Neuronal stem cell (in vitro differentiated cells): Measurements from ENCODE around the gene HS3ST6.

ENCODE experiments used
- DNase-seq: peaks from one replicate; pipeline ENCODE4 v3.0.0-alpha.2; 2013; ENCODE audit warnings: low spot score
- H2AFZ ChIP-seq: one replicate; pipeline ENCODE4 v1.6.1; 2013; ENCODE audit warnings: mild to moderate bottlenecking, low read length, inconsistent platforms
- H2AK5ac ChIP-seq: 2 replicates; pipeline ENCODE4 v1.6.1; 2013; ENCODE audit warnings: low read depth, mild to moderate bottlenecking, inconsistent platforms, low read length, moderate library complexity, mixed read lengths
- H2BK120ac ChIP-seq: 2 replicates; pipeline ENCODE4 v1.6.1; 2013; ENCODE audit warnings: low read depth, mild to moderate bottlenecking, inconsistent platforms, low read length, moderate library complexity, mixed read lengths
- H2BK12ac ChIP-seq: one replicate; pipeline ENCODE4 v1.6.1; 2013; ENCODE audit warnings: low read length, inconsistent platforms
- H2BK15ac ChIP-seq: 2 replicates; pipeline ENCODE4 v1.6.1; 2013; ENCODE audit warnings: mild to moderate bottlenecking, low read length, inconsistent platforms, mixed read lengths
- H2BK5ac ChIP-seq: one replicate; pipeline ENCODE4 v1.6.1; 2013; ENCODE audit warnings: inconsistent platforms, mild to moderate bottlenecking, low read length, moderate library complexity
- H3K14ac ChIP-seq: one replicate; pipeline ENCODE4 v1.6.1; 2013; ENCODE audit warnings: low read length, inconsistent platforms
- H3K18ac ChIP-seq: 2 replicates; pipeline ENCODE4 v1.6.1; 2013; ENCODE audit warnings: low read length, inconsistent platforms
- H3K23ac ChIP-seq: 2 replicates; pipeline ENCODE4 v1.6.1; 2013; ENCODE audit warnings: low read depth, mild to moderate bottlenecking, mixed read lengths, low read length, inconsistent platforms; ENCODE audit not compliant: poor library complexity
- H3K27ac ChIP-seq: replicated peaks from 3 replicates; pipeline ENCODE4 v1.5.1; 2013; ENCODE audit warnings: low read length, inconsistent platforms
- H3K27me3 ChIP-seq, 3 experiments: 2 replicates each; pipeline ENCODE4 v1.6.1; 2013; ENCODE audit warnings: low read length in 3 of 3, mild to moderate bottlenecking in 2 of 3, inconsistent platforms in 1 of 3, low read depth in 1 of 3, mixed read lengths in 1 of 3, moderate library complexity in 1 of 3; ENCODE audit not compliant: control insufficient read depth in 3 of 3, insufficient read depth in 3 of 3
- H3K36me3 ChIP-seq, 2 donors: replicated peaks in 1 of 2; 2 replicates each; pipeline ENCODE4 v1.6.1; 2013; ENCODE audit warnings: low read length in 2 of 2; ENCODE audit not compliant: control insufficient read depth in 2 of 2, insufficient read depth in 2 of 2
- H3K4ac ChIP-seq: 2 replicates; pipeline ENCODE4 v1.6.1; 2013; ENCODE audit warnings: inconsistent platforms, mild to moderate bottlenecking, low read length, moderate library complexity
- H3K4me1 ChIP-seq, 2 donors: 1 replicate in 1 of 2; 2 replicates in 1 of 2; pipeline ENCODE4 v1.6.1; 2013; ENCODE audit warnings: low read length in 2 of 2, low read depth in 1 of 2; ENCODE audit not compliant: control insufficient read depth in 2 of 2, insufficient read depth in 1 of 2
- H3K4me2 ChIP-seq: one replicate; pipeline ENCODE4 v1.6.1; 2013; ENCODE audit warnings: mild to moderate bottlenecking, low read length, inconsistent platforms; ENCODE audit not compliant: insufficient read depth, poor library complexity, severe bottlenecking
- H3K4me3 ChIP-seq, 2 donors: 2 replicates each; pipeline ENCODE4 v1.5.1; 2013; ENCODE audit warnings: low read length in 2 of 2, mild to moderate bottlenecking in 2 of 2, inconsistent platforms in 1 of 2, moderate library complexity in 1 of 2
- H3K79me1 ChIP-seq: one replicate; pipeline ENCODE4 v1.6.1; 2013; ENCODE audit warnings: low read depth, mild to moderate bottlenecking, inconsistent platforms, low read length, moderate library complexity
- H3K9ac ChIP-seq: one replicate; pipeline ENCODE4 v1.6.1; 2013; ENCODE audit warnings: mild to moderate bottlenecking, low read depth, low read length, inconsistent platforms; ENCODE audit not compliant: poor library complexity
- H3K9me3 ChIP-seq, 2 donors: replicated peaks in 1 of 2; 2 replicates each; pipeline versions ENCODE3 to v1.6.1; 2013; ENCODE audit warnings: low read length in 2 of 2, mild to moderate bottlenecking in 2 of 2, inconsistent platforms in 1 of 2, low read depth in 1 of 2, mixed read lengths in 1 of 2, moderate library complexity in 1 of 2; ENCODE audit not compliant: control insufficient read depth in 2 of 2, insufficient read depth in 1 of 2
- H4K8ac ChIP-seq: one replicate; pipeline ENCODE4 v1.6.1; 2013; ENCODE audit warnings: low read depth, mild to moderate bottlenecking, inconsistent platforms, low read length, moderate library complexity
- H4K91ac ChIP-seq: one replicate; pipeline ENCODE4 v1.6.1; 2013; ENCODE audit warnings: low read length, low read depth, mild to moderate bottlenecking, inconsistent platforms; ENCODE audit not compliant: poor library complexity
- WGBS, 2 donors: extraction: QIAGEN DNeasy Blood & Tissue Kit; methylation state at CpG; one replicate each; pipeline ENCODE4 v1.1.7; 2013; ENCODE audit warnings: missing lambda C conversion rate in 2 of 2, mixed read lengths in 1 of 2; ENCODE audit not compliant: insufficient read length in 2 of 2, insufficient replicate concordance in 1 of 2; ENCODE audit errors: extremely low coverage in 2 of 2; 5-methylcytosine and 5-hydroxymethylcytosine counted together

Gene HS3ST6

DNA sequence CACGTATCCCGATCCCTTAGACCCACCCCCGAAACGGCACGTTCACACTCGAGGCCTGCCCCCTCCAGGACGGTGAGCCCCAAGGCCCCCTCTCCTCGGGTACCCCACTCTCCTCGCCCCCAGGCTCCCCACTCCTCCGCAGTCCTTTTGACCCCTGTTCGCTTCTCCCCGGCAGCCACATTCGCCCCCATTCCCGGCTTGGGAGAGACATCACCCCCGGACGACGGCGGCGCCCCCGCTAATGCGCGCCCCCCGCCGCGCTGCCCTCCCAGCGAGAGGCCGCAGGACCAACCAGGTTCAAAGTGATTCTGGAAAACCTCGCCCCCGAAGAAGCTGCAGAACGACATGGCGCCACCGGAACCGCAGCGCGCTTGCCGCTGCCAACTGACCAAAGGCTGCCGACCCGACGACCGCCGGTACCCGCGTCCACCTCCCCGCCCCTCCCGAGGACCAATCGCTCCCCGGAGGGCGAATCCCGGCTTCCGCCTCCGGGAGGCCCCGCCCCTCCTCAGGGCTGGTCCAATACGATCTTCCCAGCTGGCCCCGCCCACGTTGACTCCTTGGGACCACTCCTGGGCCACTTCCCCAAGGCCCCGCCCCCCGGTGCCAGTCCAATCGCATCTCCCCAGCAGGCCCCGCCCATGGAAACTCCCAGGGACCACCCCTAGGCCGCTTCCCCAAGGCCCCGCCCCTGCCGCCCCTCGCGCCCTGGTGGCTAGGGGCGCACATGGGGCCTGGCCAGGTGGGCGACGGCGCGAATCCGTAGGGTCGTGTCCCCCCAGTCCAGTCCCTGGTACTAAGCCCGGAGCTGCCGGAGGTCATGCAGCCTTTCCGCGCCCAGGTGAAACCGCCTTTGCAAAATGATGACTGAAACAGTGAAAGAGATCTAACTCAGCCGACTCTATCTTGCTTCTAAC, 24.9 kb upstream of the HS3ST6 start, which contains the start of gene MSRB1:
TSS of gene MSRB1 (minus strand) at position 390 of the 917 bp plus-strand sequence. CDS start at position 347, 43 bp downstream.
- DNase-seq = peak; percentile 99
- Histone ChIP-seq H3K4me1 (peaks cover 6 to 9% of the 10 kb centered on the region in 2 donors), H3K27me3 (peaks cover 0 to 7% (median 0%) of the 10 kb centered on the region in 3 experiments), H2AFZ (peak within 1 kb of the TSS; percentile 91), H3K14ac (peak within 1 kb of the TSS; percentile 84), H2BK12ac (no peak within 1 kb of the TSS), H3K4me3 (peak within 1 kb of the TSS; percentile 73 to 98), H3K23ac (peak within 1 kb of the TSS; percentile 100), H3K36me3 (peaks cover 12 to 22% of the 10 kb centered on the region in 2 donors), H3K18ac (peak within 1 kb of the TSS; percentile 94), H3K4ac (no peak within 1 kb of the TSS), H2BK5ac (no peak within 1 kb of the TSS), H3K9ac (peak within 1 kb of the TSS; percentile 96), H4K91ac (no peak within 1 kb of the TSS), H3K9me3 (no peaks in the 10 kb centered on the region), H3K79me1 (no peaks in the 10 kb centered on the region), H3K27ac (no peak within 1 kb of the TSS), H3K4me2 (peak within 1 kb of the TSS; percentile 78), H2BK120ac (no peak within 1 kb of the TSS), H4K8ac (peak within 1 kb of the TSS; percentile 86), H2AK5ac (peak within 1 kb of the TSS; percentile 96), H2BK15ac (peak within 1 kb of the TSS; percentile 91)
- WGBS, 2 donors = no CpG with 5 or more reads among the region's 77 CpGs

- H4K91ac ChIP-seq = no peak overlapping the region
- H3K4ac ChIP-seq = no peak overlapping the region
- H3K4me1 ChIP-seq = peaks cover 6 to 9% of the 10 kb centered on the region in 2 donors
- H3K4me2 ChIP-seq = peak overlapping the region; percentile 78
- peak overlapping the region; percentile 96 for H2AK5ac ChIP-seq
- WGBS, 2 donors = no CpG with 5 or more reads among the region's 17 CpGs
- H3K79me1 ChIP-seq = no peaks in the 10 kb centered on the region
- H3K14ac ChIP-seq = no peak overlapping the region
- no peak overlapping the region for H2BK15ac ChIP-seq
- H2BK12ac ChIP-seq = no peak overlapping the region
- no peaks in the 10 kb centered on the region for H3K9me3 ChIP-seq
- DNase-seq = no peak
- H4K8ac ChIP-seq = no peak overlapping the region
- peak overlapping the region; percentile 96 for H3K9ac ChIP-seq
- peak overlapping the region; percentile 73 to 98 for H3K4me3 ChIP-seq
- peaks cover 13 to 26% of the 10 kb centered on the region in 2 donors for H3K36me3 ChIP-seq
- H3K23ac ChIP-seq = peak overlapping the region; percentile 100
- no peak overlapping the region for H2BK5ac ChIP-seq
- H2AFZ ChIP-seq = peak overlapping the region; percentile 91
- no peak overlapping the region for H3K27ac ChIP-seq
- peak overlapping the region; percentile 93 for H3K18ac ChIP-seq
- peaks cover 0 to 7% (median 0%) of the 10 kb centered on the region in 3 experiments for H3K27me3 ChIP-seq
- no peak overlapping the region for H2BK120ac ChIP-seq
These were observed 24.0 kb upstream of the HS3ST6 start for GRCh38 chr16:1942047-1942809.

DNA sequence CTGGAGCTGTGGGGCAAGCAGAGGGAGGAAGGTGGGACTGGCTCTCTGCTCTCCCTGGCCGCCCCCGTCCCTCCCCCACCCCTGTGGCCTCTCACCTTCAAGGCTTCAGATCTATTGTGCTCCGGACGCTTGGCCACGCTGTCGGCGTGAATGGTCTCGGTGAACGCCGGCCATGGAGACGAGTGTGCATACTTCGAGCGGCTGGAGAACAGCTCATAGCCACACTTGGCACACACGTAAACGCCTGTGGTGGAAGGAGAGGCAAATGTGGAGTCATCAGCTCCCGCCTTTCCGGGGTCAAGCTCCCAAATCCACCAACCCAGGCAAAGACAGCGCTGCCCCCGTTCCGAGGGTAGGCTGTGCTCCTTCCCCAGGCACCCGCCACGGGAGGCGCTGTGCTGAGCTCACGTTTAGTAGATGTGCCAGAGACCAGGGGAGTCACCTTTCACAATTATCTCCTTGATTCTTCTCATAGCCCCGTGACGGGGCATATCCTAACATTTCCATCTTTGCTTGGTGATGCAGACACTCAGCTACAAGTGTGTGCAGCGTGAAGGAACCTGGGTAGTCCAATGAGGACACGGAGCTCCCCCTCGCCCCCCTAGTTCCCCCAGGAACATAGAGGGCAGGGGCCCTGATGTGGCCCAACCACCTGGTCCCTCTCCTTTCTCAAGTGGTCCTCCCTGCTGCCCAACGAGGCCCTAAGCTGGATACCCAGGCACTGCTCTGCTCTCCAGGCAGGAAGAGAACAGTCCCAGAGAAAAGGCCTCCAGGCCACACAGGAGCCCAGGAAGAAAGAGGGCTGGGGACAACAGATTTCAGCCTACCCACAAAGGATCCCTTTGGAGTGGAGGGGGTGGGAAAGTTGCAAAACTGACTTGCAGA, 23.2 kb upstream of the HS3ST6 start:
- Histone ChIP-seq H3K23ac (no peak overlapping the region), H3K27ac (no peak overlapping the region), H4K8ac (no peak overlapping the region), H3K9ac (no peak overlapping the region), H3K4me2 (no peak overlapping the region), H3K4me3 (peak overlapping the region in 1 of 2 donors; percentile 73), H4K91ac (no peak overlapping the region), H3K18ac (no peak overlapping the region), H2BK120ac (no peak overlapping the region), H3K4ac (no peak overlapping the region), H2BK15ac (no peak overlapping the region), H2AFZ (no peak overlapping the region), H2BK12ac (no peak overlapping the region), H3K27me3 (peaks cover 0 to 7% (median 0%) of the 10 kb centered on the region in 3 experiments), H3K14ac (no peak overlapping the region), H3K79me1 (no peaks in the 10 kb centered on the region), H2BK5ac (peak overlapping the region; percentile 48), H3K9me3 (no peaks in the 10 kb centered on the region), H3K4me1 (peaks cover 6 to 9% of the 10 kb centered on the region in 2 donors), H3K36me3 (peaks cover 13 to 30% of the 10 kb centered on the region in 2 donors), H2AK5ac (no peak overlapping the region)
- no peak for DNase-seq
- WGBS, 2 donors = no CpG with 5 or more reads among the region's 30 CpGs
